Fibroblast of villous mesenchyme (primary cell): ENCODE results near the gene RMC1. TPM values are rescaled to one million over a fixed set of nuclear protein-coding genes. Genes with fewer than 3 reads are reported as not detected.

Source experiments
- DNase-seq: peaks from one replicate; pipeline ENCODE4 v3.0.0-alpha.2; 2010; ENCODE audit warnings: low read depth
- H3K4me3 ChIP-seq: 2 replicates; pipeline ENCODE4 v1.5.1; 2011; ENCODE audit warnings: low read depth, mild to moderate bottlenecking, low read length
- CTCF ChIP-seq: IDR thresholded peaks from 2 replicates; pipeline ENCODE4 v1.5.1; 2012; ENCODE audit warnings: low read depth, mild to moderate bottlenecking, low read length; ENCODE audit not compliant: insufficient read depth
- total RNA-seq: library from RNA; depleted of rRNA; stranded (reverse); fragments of >200 nt; gene quantifications from 2 replicates; pipeline ENCODE4 v1.2.3, GENCODE V29; 2012

RMC1 gene
- total RNA-seq, 1 donor = 32.0 TPM

GRCh38 chr18:23539911-23540525 lies 36.7 kb downstream of the RMC1 start:
- DNase-seq = peak; percentile 87
- peak overlapping the region; percentile 26 for H3K4me3 ChIP-seq
- no peak for TF ChIP-seq CTCF

- no peak for TF ChIP-seq CTCF
Observed at GRCh38 chr18:23540867-23541266, 37.6 kb downstream of the RMC1 start.

GRCh38 chr18:23541349-23542093 lies 38.2 kb downstream of the RMC1 start:
- DNase-seq = peak; percentile 84
- TF ChIP-seq CTCF = no peak
- H3K4me3 ChIP-seq = peak overlapping the region; percentile 19

More at GRCh38 chr18:23540867-23541266, 37.6 kb downstream of the RMC1 start:
- DNase-seq = peak; percentile 96
- peak overlapping the region; percentile 19 for H3K4me3 ChIP-seq

- no peak overlapping the region for H3K4me3 ChIP-seq
- no peak for TF ChIP-seq CTCF
- DNase-seq = peak; percentile 55
Observed at GRCh38 chr18:23542461-23542860, 39.1 kb downstream of the RMC1 start.

- TF ChIP-seq CTCF = no peak
- no peak for DNase-seq
- no peak overlapping the region for H3K4me3 ChIP-seq
Observed at GRCh38 chr18:23545247-23545789, 42.0 kb downstream of the RMC1 start.

GRCh38 chr18:23547306-23547705 lies 44.0 kb downstream of the RMC1 start:
- no peak for TF ChIP-seq CTCF
- H3K4me3 ChIP-seq = no peak overlapping the region
- no peak for DNase-seq

- TF ChIP-seq CTCF = no peak
- DNase-seq = peak; percentile 45
- H3K4me3 ChIP-seq = no peak overlapping the region
Observed at GRCh38 chr18:23547846-23548245, 44.5 kb downstream of the RMC1 start.
